Spleen (tissue), 11 donors: ENCODE measurements around the gene FGFR2. TPM values are rescaled to one million over a fixed set of nuclear protein-coding genes. Genes with fewer than 3 reads are reported as not detected.

ENCODE experiments used
- DNase-seq: peaks from one replicate; pipeline ENCODE4 v3.0.0-alpha.2; 2020
- H3K27ac ChIP-seq, 8 donors: fragments of 200-600 bp; sonication (generic) in 7 of 8; 1 replicate in 4 of 8; 2 replicates in 4 of 8; pipeline versions ENCODE4 v1.5.0 to v1.8.0; 2016 to 2021; ENCODE audit warnings: inconsistent platforms in 4 of 8, mild to moderate bottlenecking in 4 of 8, moderate library complexity in 1 of 8
- H3K27me3 ChIP-seq, 7 donors: fragments of 200-600 bp; sonication (generic) in 6 of 7; replicated peaks in 1 of 7; 1 replicate in 4 of 7; 2 replicates in 3 of 7; pipeline versions ENCODE4 v1.5.0 to v1.8.0; 2016 to 2021; ENCODE audit warnings: inconsistent platforms in 3 of 7, mild to moderate bottlenecking in 1 of 7
- H3K36me3 ChIP-seq, 6 donors: fragments of 200-600 bp; sonication (generic) in 5 of 6; 1 replicate in 4 of 6; 2 replicates in 2 of 6; pipeline versions ENCODE4 v1.5.0 to v1.8.0; 2016 to 2021; ENCODE audit warnings: inconsistent platforms in 2 of 6
- H3K4me1 ChIP-seq, 6 donors: fragments of 200-600 bp; sonication (generic) in 5 of 6; 1 replicate in 3 of 6; 2 replicates in 3 of 6; pipeline versions ENCODE4 v1.5.0 to v1.8.0; 2016 to 2021; ENCODE audit warnings: inconsistent platforms in 3 of 6
- H3K4me3 ChIP-seq, 8 donors: fragments of 200-600 bp; sonication (generic) in 7 of 8; 1 replicate in 4 of 8; 2 replicates in 4 of 8; pipeline versions ENCODE4 v1.5.0 to v1.8.0; 2016 to 2021; ENCODE audit warnings: inconsistent platforms in 4 of 8, mild to moderate bottlenecking in 4 of 8, moderate library complexity in 2 of 8
- H3K9me3 ChIP-seq, 8 donors: fragments of 200-600 bp; sonication (generic) in 7 of 8; 1 replicate in 4 of 8; 2 replicates in 4 of 8; pipeline versions ENCODE4 v1.5.0 to v1.8.0; 2016 to 2021; ENCODE audit warnings: inconsistent platforms in 4 of 8
- CTCF ChIP-seq, 11 experiments: fragments of 200-600 bp in 7 of 11; fragments of 450-650 bp in 4 of 11; sonication (generic) in 4 of 11; IDR thresholded peaks in 8 of 11; conservative IDR thresholded peaks in 3 of 11; 1 replicate in 7 of 11; 2 replicates in 4 of 11; pipeline versions ENCODE4 v1.4.0 to v1.8.0; 2016 to 2021; ENCODE audit warnings: antibody characterized with exemption in 11 of 11, inconsistent platforms in 4 of 11, mild to moderate bottlenecking in 1 of 11
- POLR2A ChIP-seq, 3 donors: fragments of 450-650 bp; IDR thresholded peaks; one replicate each; pipeline ENCODE4 v1.5.1; 2017; ENCODE audit warnings: antibody characterized with exemption in 3 of 3, mild to moderate bottlenecking in 1 of 3
- POLR2AphosphoS5 ChIP-seq, 3 donors: sonication (generic); formaldehyde crosslinking; IDR thresholded peaks; one replicate each; pipeline ENCODE4 v1.5.1; 2017; ENCODE audit warnings: antibody characterized with exemption in 3 of 3
- WGBS, 5 donors: extraction: QIAGEN DNeasy Blood & Tissue Kit in 3 of 5; methylation state at CpG; one replicate each; pipeline versions ENCODE4 v1.1.5 to v1.1.7; 2013 to 2018; 5-methylcytosine and 5-hydroxymethylcytosine counted together
- intact Hi-C: fragments of 100-400 bp; cut with DNase I; formaldehyde crosslinking; loops from one replicate; pipeline ENCODE4 v1.15.0; 2023; ENCODE audit warnings: low total_unique reads
- polyA plus RNA-seq, 3 donors: library from polyadenylated mRNA; stranded (reverse); fragments of 200-250 nt; gene quantifications; one replicate each; pipeline ENCODE4 v1.2.1, GENCODE V29; 2013
- total RNA-seq, 7 donors: library from RNA; depleted of rRNA in 3 of 7; stranded (reverse); fragments of >200 nt in 3 of 7; fragmentation: NEBNext Ultra II Directional in 4 of 7; extraction: Animal tissue kit (Norgen Biotek cat#: 25700) in 4 of 7; gene quantifications; one replicate each; pipeline versions ENCODE4 v1.1.0 to v1.2.1, GENCODE V29; 2016 to 2021
- donor health status: healthy with polysubstance abuse.
- donor health status: DM: no; HTN: no; CAD: no; lungs with moderate emphysema.
- donor health status: DM: no; HTN: no; CAD: no.
- donor health status: Bipolar disorder and iron deficiency.
- donor health status: healthy.
- donor health status: DM: no; HTN: no; CAD: no.
- donor health status: DM: yes; HTN: yes; CAD: no.

FGFR2 gene
- total and polyA plus RNA-seq, 10 donors = 0.24 to 1.8 (median 0.91) TPM

- 89 to 98% (median 91%) methylated on average over 3 of the region's 3 CpGs for WGBS, 5 donors
- H3K4me3 ChIP-seq = no peak overlapping the region
- no peak for TF ChIP-seq POLR2AphosphoS5 (IDR thresholded peaks at IDR 0.05)
- no peak for TF ChIP-seq POLR2A (IDR thresholded peaks at IDR 0.05)
- TF ChIP-seq CTCF (IDR thresholded peaks at IDR 0.05 in 8 of 11, conservative IDR thresholded peaks at IDR 0.05 in 3 of 11) = no peak
- H3K27ac ChIP-seq = no peak overlapping the region
- no peaks in the 10 kb centered on the region for H3K4me1 ChIP-seq
- intact Hi-C loops = no loop called here
- DNase-seq = no peak
- peaks cover 0 to 15% (median 0%) of the 10 kb centered on the region in 7 donors for H3K27me3 ChIP-seq
- peaks cover 0 to 6% (median 0%) of the 10 kb centered on the region in 8 donors for H3K9me3 ChIP-seq
- H3K36me3 ChIP-seq = no peaks in the 10 kb centered on the region
These were observed 8.7 kb downstream of the FGFR2 start for GRCh38 chr10:121589553-121589952.

GRCh38 chr10:121583857-121584256 lies 14.4 kb downstream of the FGFR2 start:
- Histone ChIP-seq H3K27me3 (no peaks in the 10 kb centered on the region), H3K4me1 (peaks cover 0 to 12% (median 0%) of the 10 kb centered on the region in 6 donors), H3K27ac (no peak overlapping the region), H3K36me3 (no peaks in the 10 kb centered on the region), H3K4me3 (no peak overlapping the region), H3K9me3 (peaks cover 0 to 6% (median 0%) of the 10 kb centered on the region in 8 donors)
- no peak for TF ChIP-seq CTCF (IDR thresholded peaks at IDR 0.05 in 8 of 11, conservative IDR thresholded peaks at IDR 0.05 in 3 of 11)
- TF ChIP-seq POLR2A (IDR thresholded peaks at IDR 0.05) = no peak
- no peak for TF ChIP-seq POLR2AphosphoS5 (IDR thresholded peaks at IDR 0.05)
- no peak for DNase-seq
- WGBS, 5 donors = 82 to 92% (median 88%) methylated on average over 1 of the region's 1 CpG
- intact Hi-C loops = no loop called here

- H3K4me1 ChIP-seq = peaks cover 0 to 12% (median 0%) of the 10 kb centered on the region in 6 donors
- peaks cover 0 to 6% (median 0%) of the 10 kb centered on the region in 8 donors for H3K9me3 ChIP-seq
- intact Hi-C loops = no loop called here
- no peaks in the 10 kb centered on the region for H3K27me3 ChIP-seq
- WGBS, 5 donors = 82 to 92% (median 90%) methylated on average over 6 of the region's 6 CpGs
- no peak overlapping the region for H3K27ac ChIP-seq
- DNase-seq = no peak
- H3K36me3 ChIP-seq = no peaks in the 10 kb centered on the region
- H3K4me3 ChIP-seq = no peak overlapping the region
- no peak for TF ChIP-seq CTCF (IDR thresholded peaks at IDR 0.05 in 8 of 11, conservative IDR thresholded peaks at IDR 0.05 in 3 of 11)
- TF ChIP-seq POLR2AphosphoS5 (IDR thresholded peaks at IDR 0.05) = no peak
- no peak for TF ChIP-seq POLR2A (IDR thresholded peaks at IDR 0.05)
These were observed 15.0 kb downstream of the FGFR2 start for GRCh38 chr10:121583258-121583657.

- WGBS, 5 donors = 66 to 76% (median 71%) methylated on average over 17 to 22 of the region's 22 CpGs
- no peaks in the 10 kb centered on the region for H3K36me3 ChIP-seq
- no peak for DNase-seq
- H3K27ac ChIP-seq = no peak overlapping the region
- H3K4me3 ChIP-seq = no peak overlapping the region
- H3K27me3 ChIP-seq = no peaks in the 10 kb centered on the region
- intact Hi-C loops = no loop called here
- H3K9me3 ChIP-seq = no peaks in the 10 kb centered on the region
- TF ChIP-seq CTCF (IDR thresholded peaks at IDR 0.05 in 8 of 11, conservative IDR thresholded peaks at IDR 0.05 in 3 of 11) = no peak
- TF ChIP-seq POLR2A (IDR thresholded peaks at IDR 0.05) = no peak
- TF ChIP-seq POLR2AphosphoS5 (IDR thresholded peaks at IDR 0.05) = peak in 1 of 3 donors; percentile 52
- peaks cover 0 to 12% (median 0%) of the 10 kb centered on the region in 6 donors for H3K4me1 ChIP-seq
These were observed 17.7 kb downstream of the FGFR2 start for GRCh38 chr10:121580276-121581116.
